HEK293 (cell line): ENCODE data around the gene ESR1.
A peak's percentile ranks its signal among the peaks of the same experiment; 100 is the strongest.

Experiments used
- CTCF ChIA-PET: fragments of 350-600 bp; formaldehyde crosslinking; extraction: SDS; loops from one replicate; lab custom pipeline; 2021; ENCODE audit warnings: antibody characterized with exemption; lab: Yijun Ruan, JAX
- POLR2A ChIA-PET: fragments of 300-600 bp; formaldehyde crosslinking; extraction: SDS; loops from one replicate; lab custom pipeline; 2020; ENCODE audit warnings: antibody characterized with exemption, inconsistent platforms; lab: Yijun Ruan, JAX
- H3K27ac ChIP-seq: fragments of 200-500 bp; sonication (Bioruptor generic); 2 replicates; pipeline ENCODE4 v1.5.1; 2014; ENCODE audit warnings: low read depth, low read length, control low read depth, inconsistent platforms; ENCODE audit errors: extremely low read depth
- H3K36me3 ChIP-seq, 2 experiments: fragments of 200-500 bp in 1 of 2; sonication (Bioruptor generic) in 1 of 2; 1 replicate in 1 of 2; 2 replicates in 1 of 2; pipeline ENCODE4 v1.5.1; 2014 to 2017; ENCODE audit warnings: inconsistent platforms in 2 of 2, low read length in 2 of 2; ENCODE audit not compliant: control insufficient read depth in 2 of 2, insufficient read depth in 1 of 2
- H3K4me1 ChIP-seq: fragments of 200-500 bp; sonication (Bioruptor generic); 2 replicates; pipeline ENCODE4 v1.5.1; 2014; ENCODE audit warnings: mild to moderate bottlenecking, low read length, inconsistent platforms; ENCODE audit not compliant: control insufficient read depth, insufficient read depth
- H3K4me3 ChIP-seq: 2 replicates; pipeline ENCODE4 v1.5.1; 2011; ENCODE audit warnings: low read depth, mild to moderate bottlenecking, control low read depth, low read length, moderate library complexity
- H3K9me3 ChIP-seq: fragments of 200-500 bp; sonication (Bioruptor generic); 2 replicates; pipeline ENCODE4 v1.5.1; 2014; ENCODE audit warnings: low read depth, low read length, inconsistent platforms; ENCODE audit not compliant: control insufficient read depth, insufficient read depth
- BCL11A ChIP-seq: fragments of 450-650 bp; formaldehyde crosslinking; IDR thresholded peaks from 2 replicates; pipeline ENCODE4 v1.5.1; 2016; ENCODE audit warnings: low read depth, missing biosample characterization, missing genetic modification characterization
- FEZF1 ChIP-seq: fragments of 450-650 bp; formaldehyde crosslinking; IDR thresholded peaks from 2 replicates; pipeline ENCODE4 v1.5.1; 2016; ENCODE audit warnings: missing biosample characterization, missing genetic modification characterization
- GLIS1 ChIP-seq: fragments of 450-650 bp; formaldehyde crosslinking; IDR thresholded peaks from 2 replicates; pipeline ENCODE4 v1.5.1; 2016; ENCODE audit warnings: missing biosample characterization, missing genetic modification characterization
- HOXC10 ChIP-seq: sonication (generic); formaldehyde crosslinking; IDR thresholded peaks from 2 replicates; pipeline ENCODE4 v1.8.1; 2023; ENCODE audit warnings: mild to moderate bottlenecking, missing genetic modification reagents
- KLF16 ChIP-seq: fragments of 450-650 bp; formaldehyde crosslinking; IDR thresholded peaks from 2 replicates; pipeline ENCODE4 v1.5.1; 2017; ENCODE audit warnings: missing biosample characterization, missing genetic modification characterization
- OSR2 ChIP-seq: fragments of 450-650 bp; formaldehyde crosslinking; IDR thresholded peaks from 2 replicates; pipeline ENCODE4 v1.5.1; 2016; ENCODE audit warnings: missing biosample characterization, missing genetic modification characterization
- PRDM1 ChIP-seq: fragments of 450-650 bp; formaldehyde crosslinking; IDR thresholded peaks from 2 replicates; pipeline ENCODE4; 2016; ENCODE audit warnings: missing biosample characterization, missing genetic modification characterization
- ZBTB8A ChIP-seq: fragments of 450-650 bp; formaldehyde crosslinking; IDR thresholded peaks from 2 replicates; pipeline ENCODE4 v1.5.1; 2016; ENCODE audit warnings: missing biosample characterization, missing genetic modification characterization
- ZNF10 ChIP-seq: fragments of 450-650 bp; formaldehyde crosslinking; IDR thresholded peaks from 2 replicates; pipeline ENCODE4 v1.5.1; 2017; ENCODE audit warnings: missing biosample characterization, missing genetic modification characterization
- ZNF138 ChIP-seq: fragments of 450-650 bp; formaldehyde crosslinking; IDR thresholded peaks from 2 replicates; pipeline ENCODE4 v1.5.1; 2016; ENCODE audit warnings: missing biosample characterization, missing genetic modification characterization, borderline replicate concordance
- ZNF184 ChIP-seq: fragments of 450-650 bp; IDR thresholded peaks from 2 replicates; pipeline ENCODE4 v1.5.1; 2018; ENCODE audit warnings: missing biosample characterization, mild to moderate bottlenecking, missing genetic modification characterization
- ZNF214 ChIP-seq: fragments of 450-650 bp; formaldehyde crosslinking; IDR thresholded peaks from 2 replicates; pipeline ENCODE4 v1.5.1; 2017; ENCODE audit warnings: missing biosample characterization, mild to moderate bottlenecking, missing genetic modification characterization, borderline replicate concordance
- ZNF274 ChIP-seq, 2 experiments: fragments of 200-500 bp in 1 of 2; fragments of 450-650 bp in 1 of 2; sonication (Bioruptor generic) in 1 of 2; formaldehyde crosslinking in 1 of 2; IDR thresholded peaks; 2 replicates each; pipeline versions ENCODE4 v1.5.1 to v1.6.1; 2014 to 2016; ENCODE audit warnings: borderline replicate concordance in 1 of 2, inconsistent platforms in 1 of 2, low read length in 1 of 2, missing biosample characterization in 1 of 2, missing genetic modification characterization in 1 of 2
- ZNF324 ChIP-seq: fragments of 450-650 bp; formaldehyde crosslinking; IDR thresholded peaks from 2 replicates; pipeline ENCODE4 v1.5.1; 2016; ENCODE audit warnings: missing biosample characterization, missing genetic modification characterization
- ZNF350 ChIP-seq: fragments of 450-650 bp; formaldehyde crosslinking; IDR thresholded peaks from 2 replicates; pipeline ENCODE4 v1.5.0; 2017; ENCODE audit warnings: missing biosample characterization, mild to moderate bottlenecking, missing genetic modification characterization
- ZNF391 ChIP-seq: fragments of 450-650 bp; formaldehyde crosslinking; IDR thresholded peaks from 2 replicates; pipeline ENCODE4 v1.5.1; 2016; ENCODE audit warnings: low read depth, missing biosample characterization, missing genetic modification characterization, borderline replicate concordance
- ZNF548 ChIP-seq: fragments of 450-650 bp; formaldehyde crosslinking; IDR thresholded peaks from 2 replicates; pipeline ENCODE4 v1.5.1; 2016; ENCODE audit warnings: missing biosample characterization, missing genetic modification characterization
- ZNF843 ChIP-seq: fragments of 450-650 bp; formaldehyde crosslinking; IDR thresholded peaks from 2 replicates; pipeline ENCODE4 v1.5.1; 2016; ENCODE audit warnings: missing biosample characterization, missing genetic modification characterization
- TF ChIP-seq, protein P1 (sequence below): fragments of 450-650 bp; formaldehyde crosslinking; IDR thresholded peaks from 2 replicates; pipeline ENCODE4 v1.5.1; 2017; ENCODE audit warnings: missing biosample characterization, missing genetic modification characterization
- TF ChIP-seq, protein P2 (sequence below): fragments of 450-650 bp; formaldehyde crosslinking; IDR thresholded peaks from 2 replicates; pipeline ENCODE4 v1.5.1; 2016; ENCODE audit warnings: missing biosample characterization, missing genetic modification characterization
- TF ChIP-seq, protein P3 (sequence below): fragments of 450-650 bp; formaldehyde crosslinking; IDR thresholded peaks from 2 replicates; pipeline ENCODE4 v1.5.1; 2017; ENCODE audit warnings: missing biosample characterization, missing genetic modification characterization

The ESR1 gene

DNA sequence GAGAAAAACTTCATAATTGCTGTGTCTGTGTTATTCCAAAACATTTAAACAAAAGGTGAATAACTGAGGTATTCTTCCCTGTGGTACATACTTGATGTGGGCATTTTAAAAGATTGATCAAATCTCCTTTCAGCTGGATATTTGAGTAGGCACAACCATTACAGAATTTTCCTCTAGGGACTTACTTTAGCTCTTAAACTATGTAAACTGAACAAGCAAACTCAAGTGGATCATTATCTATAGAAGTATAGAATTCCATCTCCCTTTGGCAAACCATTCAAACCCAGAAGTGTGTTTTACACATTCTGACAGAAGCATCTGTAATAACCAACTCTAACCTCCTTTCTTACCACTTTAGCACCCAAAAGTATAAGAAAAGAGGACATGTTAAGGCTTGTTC is 241.4 kb downstream of the ESR1 start (continued):
- no peak for TF ChIP-seq ZNF214
- TF ChIP-seq KLF16: no peak
- no peak for TF ChIP-seq ZNF10 (tag by site-specific recombination)
- TF ChIP-seq, protein P1, sequence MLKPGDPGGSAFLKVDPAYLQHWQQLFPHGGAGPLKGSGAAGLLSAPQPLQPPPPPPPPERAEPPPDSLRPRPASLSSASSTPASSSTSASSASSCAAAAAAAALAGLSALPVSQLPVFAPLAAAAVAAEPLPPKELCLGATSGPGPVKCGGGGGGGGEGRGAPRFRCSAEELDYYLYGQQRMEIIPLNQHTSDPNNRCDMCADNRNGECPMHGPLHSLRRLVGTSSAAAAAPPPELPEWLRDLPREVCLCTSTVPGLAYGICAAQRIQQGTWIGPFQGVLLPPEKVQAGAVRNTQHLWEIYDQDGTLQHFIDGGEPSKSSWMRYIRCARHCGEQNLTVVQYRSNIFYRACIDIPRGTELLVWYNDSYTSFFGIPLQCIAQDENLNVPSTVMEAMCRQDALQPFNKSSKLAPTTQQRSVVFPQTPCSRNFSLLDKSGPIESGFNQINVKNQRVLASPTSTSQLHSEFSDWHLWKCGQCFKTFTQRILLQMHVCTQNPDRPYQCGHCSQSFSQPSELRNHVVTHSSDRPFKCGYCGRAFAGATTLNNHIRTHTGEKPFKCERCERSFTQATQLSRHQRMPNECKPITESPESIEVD (tag by site-specific recombination): peak; percentile 52
- TF ChIP-seq PRDM1: no peak
- 0 out of 2 replicates have a peak, but pooled peaks have one; percentile 17 for TF ChIP-seq ZNF843 (tag by site-specific recombination)
- TF ChIP-seq FEZF1 (tag by site-specific recombination): peak; percentile 20; the same call in 1 of the 2 replicates
- no peak for TF ChIP-seq ZNF391
- TF ChIP-seq ZBTB8A (tag by site-specific recombination): no peak
- TF ChIP-seq, protein P2, sequence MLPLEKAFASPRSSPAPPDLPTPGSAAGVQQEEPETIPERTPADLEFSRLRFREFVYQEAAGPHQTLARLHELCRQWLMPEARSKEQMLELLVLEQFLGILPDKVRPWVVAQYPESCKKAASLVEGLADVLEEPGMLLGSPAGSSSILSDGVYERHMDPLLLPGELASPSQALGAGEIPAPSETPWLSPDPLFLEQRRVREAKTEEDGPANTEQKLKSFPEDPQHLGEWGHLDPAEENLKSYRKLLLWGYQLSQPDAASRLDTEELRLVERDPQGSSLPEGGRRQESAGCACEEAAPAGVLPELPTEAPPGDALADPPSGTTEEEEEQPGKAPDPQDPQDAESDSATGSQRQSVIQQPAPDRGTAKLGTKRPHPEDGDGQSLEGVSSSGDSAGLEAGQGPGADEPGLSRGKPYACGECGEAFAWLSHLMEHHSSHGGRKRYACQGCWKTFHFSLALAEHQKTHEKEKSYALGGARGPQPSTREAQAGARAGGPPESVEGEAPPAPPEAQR (tag by site-specific recombination): no peak
- TF ChIP-seq BCL11A (tag by site-specific recombination): no peak
- no peak for TF ChIP-seq ZNF138 (tag by site-specific recombination)
- no peak for TF ChIP-seq ZNF324 (tag by site-specific recombination)
- TF ChIP-seq OSR2 (tag by site-specific recombination): peak; percentile 12; the same call in 1 of the 2 replicates
- TF ChIP-seq HOXC10 (CRISPR knock-in tag): no peak
- no peak for TF ChIP-seq ZNF274 (IDR thresholded peaks at IDR 0.05; ENCODE audit: low read length)
- TF ChIP-seq ZNF274 (tag by site-specific recombination; IDR thresholded peaks at IDR 0.05; ENCODE audit: borderline replicate concordance): no peak

DNA sequence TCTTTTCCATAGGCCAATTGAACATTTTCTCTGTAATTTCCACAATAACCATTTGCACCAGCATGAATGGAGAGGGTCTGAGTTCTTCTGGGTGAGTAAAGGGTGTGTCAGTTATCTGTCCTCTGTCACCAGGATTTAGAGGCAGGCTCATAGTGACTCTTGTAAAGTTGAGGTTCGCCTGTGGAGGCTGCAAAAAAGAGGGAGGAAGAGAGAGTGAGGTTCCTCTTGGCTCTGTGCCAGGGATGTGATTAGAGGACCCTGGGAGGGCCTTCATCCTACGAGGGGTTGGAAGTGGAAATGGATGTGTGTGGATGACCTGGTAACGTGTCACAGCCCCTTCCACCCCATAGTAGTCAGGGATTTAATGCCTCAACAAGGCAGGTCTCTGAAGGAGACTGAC is 242.0 kb downstream of the ESR1 start:
- CTCF ChIA-PET: no interaction called here
- no peaks in the 10 kb centered on the region for H3K9me3 ChIP-seq
- peaks cover 7% of the 10 kb centered on the region; the same call in 1 of the 2 replicates for H3K4me1 ChIP-seq
- H3K4me3 ChIP-seq: no peak overlapping the region
- no peaks in the 10 kb centered on the region for H3K36me3 ChIP-seq
- POLR2A ChIA-PET: no interaction called here
- no peak for TF ChIP-seq ZNF548
- TF ChIP-seq ZNF184 (tag by site-specific recombination): 0 out of 2 replicates have a peak, but pooled peaks have one; percentile 41
- no peak for TF ChIP-seq GLIS1 (tag by site-specific recombination)
- TF ChIP-seq, protein P3, sequence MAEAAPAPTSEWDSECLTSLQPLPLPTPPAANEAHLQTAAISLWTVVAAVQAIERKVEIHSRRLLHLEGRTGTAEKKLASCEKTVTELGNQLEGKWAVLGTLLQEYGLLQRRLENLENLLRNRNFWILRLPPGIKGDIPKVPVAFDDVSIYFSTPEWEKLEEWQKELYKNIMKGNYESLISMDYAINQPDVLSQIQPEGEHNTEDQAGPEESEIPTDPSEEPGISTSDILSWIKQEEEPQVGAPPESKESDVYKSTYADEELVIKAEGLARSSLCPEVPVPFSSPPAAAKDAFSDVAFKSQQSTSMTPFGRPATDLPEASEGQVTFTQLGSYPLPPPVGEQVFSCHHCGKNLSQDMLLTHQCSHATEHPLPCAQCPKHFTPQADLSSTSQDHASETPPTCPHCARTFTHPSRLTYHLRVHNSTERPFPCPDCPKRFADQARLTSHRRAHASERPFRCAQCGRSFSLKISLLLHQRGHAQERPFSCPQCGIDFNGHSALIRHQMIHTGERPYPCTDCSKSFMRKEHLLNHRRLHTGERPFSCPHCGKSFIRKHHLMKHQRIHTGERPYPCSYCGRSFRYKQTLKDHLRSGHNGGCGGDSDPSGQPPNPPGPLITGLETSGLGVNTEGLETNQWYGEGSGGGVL (tag by site-specific recombination): peak; percentile 58; the same call in 1 of the 2 replicates
- no peak for TF ChIP-seq ZNF391
- 0 out of 2 replicates have a peak, but pooled peaks have one; percentile 39 for TF ChIP-seq ZNF350 (tag by site-specific recombination)
- H3K27ac ChIP-seq: no peak overlapping the region; the same call in 1 of the 2 replicates
